ENCODE data around the gene FOXP1.
A peak's percentile ranks its signal among the peaks of the same experiment; 100 is the strongest.

FOXP1 gene

DNA sequence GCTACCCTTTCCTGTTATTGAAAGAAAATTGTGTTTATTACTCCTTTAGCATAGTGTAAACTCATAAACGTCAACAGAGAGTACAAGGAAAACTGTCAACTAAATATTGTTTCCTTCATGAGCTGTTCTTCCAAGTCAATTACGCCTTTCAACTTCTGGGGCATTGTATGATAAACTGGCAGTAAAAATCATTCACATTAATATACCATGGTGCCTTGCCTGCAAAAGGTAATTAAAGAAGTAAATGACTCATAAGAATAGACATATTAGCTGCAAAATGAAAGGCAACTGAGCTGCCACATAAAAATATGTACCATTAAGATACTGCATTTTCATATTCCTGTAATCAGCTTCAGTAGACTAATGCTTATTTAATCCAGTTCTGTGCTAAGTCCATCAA is 447.3 kb downstream of the FOXP1 start:
- Histone ChIP-seq H3K9me3 (ENCODE audit: insufficient read depth, low read length) (no peaks in the 10 kb centered on the region), H3K4me3 (ENCODE audit: low read length) (no peak overlapping the region), H3K79me2 (ENCODE audit: low read length) (peaks cover 39% of the 10 kb centered on the region), H4K20me1 (ENCODE audit: insufficient read depth, low read length) (no peaks in the 10 kb centered on the region), H3K4me2 (ENCODE audit: low read length) (peak overlapping the region; percentile 91), H3K27me3 (ENCODE audit: low read depth, low read length) (no peaks in the 10 kb centered on the region), H3K27ac (ENCODE audit: low read length) (peak overlapping the region; percentile 95), H3K36me3 (replicated peaks; ENCODE audit: low read depth, low read length) (no peaks in the 10 kb centered on the region), H3K4me1 (ENCODE audit: low read length) (peaks cover 100% of the 10 kb centered on the region), H2AFZ (ENCODE audit: low read depth, low read length) (no peak overlapping the region), H3K9ac (ENCODE audit: low read length) (peak overlapping the region; percentile 77)
- no peak for TF ChIP-seq EZH2phosphoT487 (IDR thresholded peaks at IDR 0.05; ENCODE audit: low read depth)
- TF ChIP-seq, protein P1, sequence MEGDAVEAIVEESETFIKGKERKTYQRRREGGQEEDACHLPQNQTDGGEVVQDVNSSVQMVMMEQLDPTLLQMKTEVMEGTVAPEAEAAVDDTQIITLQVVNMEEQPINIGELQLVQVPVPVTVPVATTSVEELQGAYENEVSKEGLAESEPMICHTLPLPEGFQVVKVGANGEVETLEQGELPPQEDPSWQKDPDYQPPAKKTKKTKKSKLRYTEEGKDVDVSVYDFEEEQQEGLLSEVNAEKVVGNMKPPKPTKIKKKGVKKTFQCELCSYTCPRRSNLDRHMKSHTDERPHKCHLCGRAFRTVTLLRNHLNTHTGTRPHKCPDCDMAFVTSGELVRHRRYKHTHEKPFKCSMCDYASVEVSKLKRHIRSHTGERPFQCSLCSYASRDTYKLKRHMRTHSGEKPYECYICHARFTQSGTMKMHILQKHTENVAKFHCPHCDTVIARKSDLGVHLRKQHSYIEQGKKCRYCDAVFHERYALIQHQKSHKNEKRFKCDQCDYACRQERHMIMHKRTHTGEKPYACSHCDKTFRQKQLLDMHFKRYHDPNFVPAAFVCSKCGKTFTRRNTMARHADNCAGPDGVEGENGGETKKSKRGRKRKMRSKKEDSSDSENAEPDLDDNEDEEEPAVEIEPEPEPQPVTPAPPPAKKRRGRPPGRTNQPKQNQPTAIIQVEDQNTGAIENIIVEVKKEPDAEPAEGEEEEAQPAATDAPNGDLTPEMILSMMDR (IDR thresholded peaks at IDR 0.05; ENCODE audit: low read depth, low read length), result no peak

DNA sequence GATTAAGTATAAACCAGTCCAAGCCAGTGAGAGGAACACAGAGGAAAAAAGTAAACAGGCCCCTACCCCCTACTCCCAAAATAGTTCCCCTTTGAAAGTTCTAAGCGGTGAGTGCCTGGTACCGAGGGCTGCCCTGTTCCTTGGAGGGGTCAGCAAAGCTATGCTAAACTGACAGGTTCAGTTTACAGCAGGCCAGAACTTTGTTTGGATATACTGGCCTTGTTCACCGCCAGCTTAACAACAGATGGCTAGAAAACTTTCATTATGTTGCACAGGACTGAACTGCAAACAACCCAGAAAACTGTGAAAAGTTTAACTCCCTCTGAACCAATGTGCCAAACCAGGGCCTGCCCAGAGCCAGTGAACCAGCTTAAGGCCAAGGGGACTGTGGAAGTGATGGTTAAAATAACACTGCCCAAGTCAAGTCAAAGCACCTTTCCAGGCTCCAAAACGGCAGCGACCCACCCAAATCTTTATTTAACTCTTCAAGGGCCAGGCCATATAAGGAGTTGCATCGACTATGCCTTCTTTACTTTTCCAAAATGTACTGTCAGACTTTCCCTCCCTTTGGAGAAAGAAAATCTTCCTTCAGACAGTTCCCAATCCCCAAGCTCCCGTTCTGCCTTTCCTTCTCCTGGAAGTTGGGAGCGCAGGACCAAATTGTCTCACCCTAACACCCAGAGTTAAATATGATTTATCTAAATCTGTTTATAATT is 448.0 kb downstream of the FOXP1 start:
- H2AFZ ChIP-seq (ENCODE audit: low read depth, low read length), result peak overlapping the region; percentile 2; the same call in 1 of the 2 replicates
- no peak for TF ChIP-seq EZH2phosphoT487 (IDR thresholded peaks at IDR 0.05; ENCODE audit: low read depth)
- TF ChIP-seq, protein P1 (IDR thresholded peaks at IDR 0.05; ENCODE audit: low read depth, low read length), result no peak
- H3K79me2 ChIP-seq (ENCODE audit: low read length), result peaks cover 45% of the 10 kb centered on the region
- peak overlapping the region; percentile 95 for H3K27ac ChIP-seq (ENCODE audit: low read length)
- H3K4me3 ChIP-seq (ENCODE audit: low read length), result peak overlapping the region; percentile 44
- no peaks in the 10 kb centered on the region for H3K27me3 ChIP-seq (ENCODE audit: low read depth, low read length)
- H3K36me3 ChIP-seq (replicated peaks; ENCODE audit: low read depth, low read length), result no peaks in the 10 kb centered on the region
- H3K9ac ChIP-seq (ENCODE audit: low read length), result peak overlapping the region; percentile 77
- H3K4me2 ChIP-seq (ENCODE audit: low read length), result peak overlapping the region; percentile 91
- peaks cover 96% of the 10 kb centered on the region for H3K4me1 ChIP-seq (ENCODE audit: low read length)
- no peaks in the 10 kb centered on the region for H4K20me1 ChIP-seq (ENCODE audit: insufficient read depth, low read length)
- H3K9me3 ChIP-seq (ENCODE audit: insufficient read depth, low read length), result no peaks in the 10 kb centered on the region

DNA sequence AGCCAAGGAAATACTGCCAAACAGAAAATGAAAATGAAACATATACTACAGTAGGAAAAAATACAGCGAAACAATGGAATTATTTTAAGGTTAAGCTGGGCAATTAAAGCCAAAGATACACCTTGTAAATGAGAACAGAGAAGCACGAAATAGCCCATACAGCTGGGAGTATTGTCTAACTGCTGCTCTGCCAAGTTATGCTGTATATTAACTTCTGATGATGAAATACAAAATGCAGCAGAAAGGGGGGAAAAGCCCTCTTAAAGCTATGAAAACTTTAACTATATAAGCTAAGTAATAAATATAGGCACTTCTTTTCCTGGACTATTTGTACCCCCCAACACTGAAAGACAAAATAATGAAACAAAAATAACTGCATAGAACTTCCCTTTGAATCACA is 449.0 kb downstream of the FOXP1 start:
- H3K27me3 ChIP-seq (ENCODE audit: low read depth, low read length), result no peaks in the 10 kb centered on the region
- H3K4me2 ChIP-seq (ENCODE audit: low read length), result peak overlapping the region; percentile 91
- H3K79me2 ChIP-seq (ENCODE audit: low read length), result peaks cover 52% of the 10 kb centered on the region
- peak overlapping the region; percentile 86 for H3K4me3 ChIP-seq (ENCODE audit: low read length)
- H3K9ac ChIP-seq (ENCODE audit: low read length), result peak overlapping the region; percentile 98
- H3K36me3 ChIP-seq (replicated peaks; ENCODE audit: low read depth, low read length), result peaks cover 6% of the 10 kb centered on the region
- H3K4me1 ChIP-seq (ENCODE audit: low read length), result peaks cover 86% of the 10 kb centered on the region
- no peaks in the 10 kb centered on the region for H3K9me3 ChIP-seq (ENCODE audit: insufficient read depth, low read length)
- H2AFZ ChIP-seq (ENCODE audit: low read depth, low read length), result no peak overlapping the region
- H4K20me1 ChIP-seq (ENCODE audit: insufficient read depth, low read length), result no peaks in the 10 kb centered on the region
- TF ChIP-seq EZH2phosphoT487 (IDR thresholded peaks at IDR 0.05; ENCODE audit: low read depth), result no peak
- H3K27ac ChIP-seq (ENCODE audit: low read length), result peak overlapping the region; percentile 95

DNA sequence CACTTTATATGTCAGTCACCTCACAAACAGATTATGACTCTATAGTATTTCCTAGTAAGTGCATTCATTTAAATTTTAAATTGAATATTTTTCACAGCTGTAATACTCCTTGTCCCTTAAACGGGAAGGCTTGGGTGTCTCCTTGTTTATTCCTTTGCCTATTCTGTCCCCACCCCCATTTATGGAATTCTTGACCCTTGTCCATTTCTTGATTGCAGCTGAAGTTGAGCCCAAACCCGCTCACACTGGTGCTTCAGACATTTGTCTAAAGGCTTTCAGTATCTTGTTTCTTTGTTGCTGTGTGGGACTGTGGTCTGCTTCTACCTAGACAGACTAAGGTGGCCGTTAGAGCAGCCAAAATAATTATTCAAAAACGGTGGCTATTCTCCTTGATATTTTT is 449.7 kb downstream of the FOXP1 start:
- Histone ChIP-seq H4K20me1 (ENCODE audit: insufficient read depth, low read length) (no peaks in the 10 kb centered on the region), H3K9me3 (ENCODE audit: insufficient read depth, low read length) (no peaks in the 10 kb centered on the region), H3K79me2 (ENCODE audit: low read length) (peaks cover 57% of the 10 kb centered on the region), H2AFZ (ENCODE audit: low read depth, low read length) (peak overlapping the region; percentile 31; the same call in 1 of the 2 replicates), H3K4me3 (ENCODE audit: low read length) (peak overlapping the region; percentile 86), H3K27me3 (ENCODE audit: low read depth, low read length) (no peaks in the 10 kb centered on the region), H3K4me1 (ENCODE audit: low read length) (peaks cover 79% of the 10 kb centered on the region), H3K27ac (ENCODE audit: low read length) (peak overlapping the region; percentile 95), H3K4me2 (ENCODE audit: low read length) (peak overlapping the region; percentile 91), H3K9ac (ENCODE audit: low read length) (peak overlapping the region; percentile 98), H3K36me3 (replicated peaks; ENCODE audit: low read depth, low read length) (peaks cover 12% of the 10 kb centered on the region)
- TF ChIP-seq EZH2phosphoT487 (IDR thresholded peaks at IDR 0.05; ENCODE audit: low read depth), result no peak
- TF ChIP-seq, protein P1 (IDR thresholded peaks at IDR 0.05; ENCODE audit: low read depth, low read length), result no peak

Measured in OCI-LY3 (cell line).